ENCODE data around the gene IMP4.

The IMP4 gene

DNA sequence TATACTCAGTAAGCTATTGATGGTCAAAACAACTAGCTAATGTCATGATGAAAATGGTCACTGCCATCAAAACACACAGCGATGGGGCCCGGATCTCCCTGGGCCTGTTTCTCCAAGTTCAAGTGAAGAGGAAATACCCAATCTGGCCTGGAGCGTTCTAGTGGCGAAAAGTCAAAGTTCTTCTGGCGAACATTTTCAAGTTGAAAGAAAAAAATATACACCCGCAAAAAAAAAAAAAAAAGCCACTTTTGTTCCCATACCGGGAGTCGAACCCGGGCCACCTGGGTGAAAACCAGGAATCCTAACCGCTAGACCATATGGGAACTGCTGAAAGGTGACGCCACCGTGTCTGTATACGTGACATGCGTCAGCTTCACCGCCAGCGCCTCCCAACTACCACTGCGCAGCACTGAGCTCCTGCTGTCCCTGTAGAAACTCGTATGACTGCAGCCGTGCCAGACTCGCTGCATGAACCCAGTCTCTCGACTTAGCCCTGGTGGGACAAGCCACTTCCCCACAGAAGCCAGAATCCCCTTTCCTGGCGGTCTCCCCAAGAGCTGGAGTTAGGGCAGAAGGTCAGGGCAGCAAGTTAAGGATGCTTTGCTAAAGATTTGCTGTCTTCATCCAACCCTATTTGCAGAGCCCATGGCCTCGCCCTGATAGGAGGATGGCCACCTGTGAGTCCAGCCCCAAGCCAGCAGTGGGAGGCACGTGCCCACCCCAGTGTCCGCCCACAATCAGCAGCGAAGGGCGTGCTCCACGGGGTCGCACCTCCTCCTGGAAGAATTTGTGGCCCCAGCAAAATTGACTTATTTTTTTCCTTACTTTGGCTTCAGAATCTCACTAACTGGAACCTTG is 5.6 kb upstream of the IMP4 start:
- DNase-seq: no peak

DNA sequence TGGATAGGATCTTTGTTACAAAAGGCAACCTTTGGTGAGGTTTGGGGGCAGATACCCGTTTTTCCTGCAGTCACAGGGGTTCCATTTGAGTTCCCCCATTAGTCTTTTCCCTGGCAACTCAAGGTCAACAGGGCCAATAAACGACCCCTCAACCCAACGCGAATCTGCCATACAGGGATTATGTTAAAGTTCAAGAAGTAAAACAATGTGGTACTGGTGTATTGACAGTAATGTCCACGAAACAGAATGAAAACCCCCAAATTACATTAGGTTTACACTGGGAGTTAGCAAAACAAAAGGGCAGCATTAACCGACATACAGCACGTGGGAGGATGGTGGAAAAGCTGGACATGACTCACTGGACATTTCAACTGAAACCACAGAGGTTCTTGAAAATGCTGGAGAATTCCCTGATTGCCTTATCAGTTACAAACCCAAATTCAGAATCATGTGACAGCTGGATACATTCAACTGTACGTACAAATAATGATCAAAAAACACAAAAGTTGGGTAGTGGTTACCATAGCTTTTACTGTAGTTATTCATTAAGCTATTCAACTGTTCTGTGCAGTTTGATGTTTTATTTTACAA is 4.9 kb upstream of the IMP4 start:
- DNase-seq: no peak

DNA sequence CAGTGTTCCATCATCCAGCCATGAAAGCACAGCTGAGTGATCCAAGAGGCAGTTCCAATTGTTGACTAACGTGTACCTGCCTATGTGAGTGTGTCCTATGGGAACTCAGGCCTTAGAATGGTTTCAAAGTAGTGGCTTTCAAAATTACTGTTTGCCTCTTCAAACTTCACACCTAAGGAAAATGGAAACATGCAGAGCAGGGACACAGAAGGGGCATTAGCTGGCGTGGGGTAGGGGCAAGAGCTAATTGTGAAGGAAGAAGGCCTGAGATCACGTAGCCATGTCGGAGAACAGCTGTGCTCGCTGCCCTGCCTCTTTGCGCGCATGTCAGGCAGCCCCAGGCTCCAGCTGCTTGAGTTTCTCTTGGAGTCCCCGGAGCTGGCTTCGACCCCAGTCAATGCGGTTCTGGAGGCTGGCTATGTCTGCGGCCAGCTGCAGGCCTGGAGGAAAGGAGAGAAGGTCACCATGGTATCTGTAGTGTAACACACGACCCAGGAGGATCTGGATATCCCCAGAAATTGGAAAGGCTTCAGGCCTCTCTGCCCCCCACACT is 3.8 kb upstream of the IMP4 start:
- DNase-seq: no peak

- DNase-seq: no peak
These were observed 2.6 kb upstream of the IMP4 start for GRCh38 chr2:130339885-130340745.

DNA sequence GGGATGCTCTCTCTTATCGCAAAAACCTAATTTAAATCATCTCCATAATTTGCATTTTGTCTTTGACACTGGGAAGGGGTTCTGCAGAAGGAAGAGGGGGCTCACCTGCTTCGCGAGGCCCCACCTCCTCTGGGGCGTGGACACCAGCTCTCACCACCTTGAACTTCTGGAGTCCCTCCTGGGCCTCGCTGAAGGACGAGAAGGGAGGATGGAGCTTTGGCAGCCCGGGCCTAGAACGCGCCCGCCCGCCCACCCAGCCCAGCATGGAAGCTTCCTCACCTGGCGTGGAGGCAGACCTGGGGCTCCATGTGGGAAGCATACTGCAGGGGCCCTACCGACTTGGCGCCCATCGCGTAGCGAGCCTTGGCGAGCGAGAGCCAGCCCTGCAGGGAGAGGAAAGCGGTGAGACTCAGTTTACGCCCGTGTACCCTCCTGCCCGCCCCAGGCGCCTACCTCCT is 1.1 kb upstream of the IMP4 start:
- no peak for DNase-seq

- peak; percentile 85 to 88 for DNase-seq
These were observed 621 bp upstream of the IMP4 start for GRCh38 chr2:130342020-130342532.

DNA sequence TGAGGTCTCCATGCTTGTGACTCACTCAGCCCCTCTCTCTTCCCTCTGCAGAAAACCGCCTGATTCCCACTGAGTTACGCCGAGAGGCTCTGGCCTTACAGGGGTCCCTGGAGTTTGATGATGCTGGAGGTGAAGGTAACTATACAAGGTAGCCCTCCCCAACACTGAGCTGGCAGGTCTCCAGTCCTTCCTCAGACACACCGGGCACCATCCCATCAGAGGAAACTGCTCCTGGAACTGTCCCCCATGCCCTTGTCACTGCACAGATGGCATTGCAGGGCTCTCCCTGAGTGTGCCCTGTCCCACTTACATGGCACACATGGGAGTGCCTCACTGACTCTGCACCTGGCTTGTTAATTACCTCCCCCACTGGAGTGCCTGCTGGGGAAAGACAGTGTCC is 1.9 kb downstream of the IMP4 start:
- DNase-seq: no peak

DNA sequence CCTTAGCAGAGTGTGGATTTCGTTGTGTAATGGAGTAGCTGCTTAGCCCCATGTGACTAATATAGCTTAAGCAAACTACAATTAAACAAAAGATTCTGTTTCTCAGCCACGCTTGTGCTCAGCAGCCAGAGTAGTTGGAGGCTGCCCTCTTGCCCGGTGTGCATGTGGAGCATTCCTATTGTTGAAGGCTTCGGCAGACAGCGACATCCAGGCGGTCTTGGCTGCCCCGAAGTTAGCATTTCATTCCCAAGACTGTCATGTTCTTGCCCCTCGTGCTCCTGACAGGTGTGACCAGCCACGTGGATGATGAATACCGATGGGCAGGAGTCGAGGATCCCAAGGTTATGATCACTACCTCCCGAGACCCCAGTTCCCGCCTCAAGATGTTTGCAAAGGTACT is 2.4 kb downstream of the IMP4 start:
- DNase-seq: no peak

GRCh38 chr2:130345611-130346010 is 2.9 kb downstream of the IMP4 start:
- DNase-seq: no peak

DNA sequence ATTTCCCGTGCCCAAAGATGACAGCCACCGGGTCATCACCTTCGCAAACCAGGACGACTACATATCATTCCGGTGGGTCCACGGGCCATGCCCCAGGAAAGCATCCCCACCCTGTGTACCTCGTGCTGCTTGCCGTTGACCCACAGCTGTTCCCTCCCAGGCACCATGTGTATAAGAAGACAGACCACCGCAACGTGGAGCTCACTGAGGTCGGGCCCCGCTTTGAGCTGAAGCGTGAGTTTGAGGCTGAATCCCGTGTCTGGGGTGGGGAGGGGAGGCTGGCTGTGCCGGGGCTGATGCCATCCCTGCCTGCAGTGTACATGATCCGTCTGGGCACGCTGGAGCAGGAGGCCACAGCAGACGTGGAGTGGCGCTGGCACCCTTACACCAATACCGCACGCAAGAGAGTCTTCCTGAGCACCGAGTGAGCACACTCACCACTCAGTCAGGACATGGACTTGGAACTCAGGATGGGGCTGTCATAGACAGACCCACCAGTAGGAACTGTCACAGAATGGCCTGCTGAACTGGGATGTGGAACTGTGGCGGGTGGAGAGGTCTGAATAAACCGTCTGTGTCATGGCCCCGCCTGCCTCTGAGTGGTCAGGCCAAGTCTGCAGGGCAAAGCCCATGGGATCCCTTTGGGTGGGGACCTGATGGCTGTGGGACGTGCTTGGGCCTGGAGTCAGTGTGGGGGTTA is 3.5 kb downstream of the IMP4 start:
- no peak for DNase-seq

DNA sequence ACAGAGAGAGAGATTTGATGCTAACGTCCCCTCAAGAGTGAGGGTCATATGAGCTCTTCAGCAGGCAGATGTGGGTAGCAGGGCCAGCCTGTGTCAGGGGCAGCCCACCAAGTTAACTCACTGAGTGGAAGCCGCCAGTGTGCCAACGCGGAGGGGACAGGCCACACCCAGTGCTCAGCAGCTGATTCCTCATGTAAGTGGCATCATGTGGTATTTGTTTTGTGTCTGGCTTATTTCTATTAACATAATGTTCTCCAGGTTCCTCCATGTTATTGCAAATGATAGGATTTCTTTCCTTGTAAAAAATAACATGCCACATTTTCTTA is 4.0 kb downstream of the IMP4 start:
- DNase-seq: no peak

- no peak for DNase-seq
These were observed 4.7 kb downstream of the IMP4 start for GRCh38 chr2:130347220-130347925.

GRCh38 chr2:130349174-130349573 is 6.5 kb downstream of the IMP4 start:
- DNase-seq: no peak

- DNase-seq: no peak
These were observed 9.0 kb downstream of the IMP4 start for GRCh38 chr2:130351711-130352110.

DNA sequence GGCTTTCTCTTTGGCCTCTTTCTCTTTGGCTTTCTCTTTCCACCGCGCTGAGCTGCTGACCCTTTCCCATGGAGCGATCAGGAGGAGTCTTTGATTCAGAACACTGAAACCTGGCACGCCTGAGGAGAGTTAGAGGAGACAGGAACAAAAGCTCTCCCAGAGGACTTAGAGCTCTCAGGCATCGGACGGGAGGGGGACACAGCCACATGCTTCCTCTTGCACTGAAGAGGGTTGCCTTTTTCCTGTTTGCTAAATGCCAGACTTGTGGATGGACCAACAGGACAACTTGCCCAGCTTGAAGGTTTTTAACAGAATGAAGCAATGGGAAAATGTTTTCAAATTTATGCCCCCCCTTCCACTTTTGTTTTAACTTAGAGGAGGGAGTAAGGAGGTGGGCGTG is 9.5 kb downstream of the IMP4 start:
- DNase-seq: no peak

GRCh38 chr2:130353291-130354138 is 10.8 kb downstream of the IMP4 start:
- DNase-seq: no peak

DNA sequence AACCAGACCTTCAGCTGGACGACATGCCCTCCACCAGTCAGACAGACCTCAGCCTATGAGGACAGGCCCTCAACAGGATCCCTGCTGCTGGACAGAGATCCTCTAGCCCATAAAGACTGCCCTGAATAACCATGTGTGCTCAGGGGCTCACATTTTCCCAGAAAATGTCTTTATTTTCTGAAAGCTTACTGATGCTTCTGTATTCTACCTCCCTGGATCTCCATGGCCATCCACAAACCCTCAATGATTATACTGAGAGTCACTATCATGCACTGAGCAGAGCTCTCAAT is 11.4 kb downstream of the IMP4 start:
- no peak for DNase-seq

- DNase-seq: no peak
These were observed 12.5 kb downstream of the IMP4 start for GRCh38 chr2:130355172-130355577.

GRCh38 chr2:130355578-130356431 is 13.1 kb downstream of the IMP4 start, which contains the start of gene PTPN18:
PTPN18 (plus strand) TSS chr2:130356056; CDS start chr2:130356108, 52 bp downstream.
- peak; percentile 46 to 86 for DNase-seq

DNA sequence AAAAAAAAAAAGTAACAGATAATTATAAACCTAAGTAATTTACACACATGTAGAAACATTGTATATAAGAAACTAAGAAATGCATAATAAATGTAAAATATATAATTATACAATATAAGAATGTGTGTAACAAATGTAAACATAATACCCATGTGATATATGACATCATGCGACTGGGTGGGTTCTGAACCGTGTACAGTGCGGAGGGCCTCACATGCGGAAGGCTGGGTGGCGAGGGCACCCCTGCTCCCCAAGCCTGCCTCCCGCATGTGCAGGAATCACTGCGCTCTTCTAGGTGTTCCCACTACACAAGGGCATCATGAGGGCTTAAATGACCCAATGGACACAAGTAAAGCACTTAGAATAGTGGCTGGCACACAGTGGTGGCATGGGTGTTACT is 15.2 kb downstream of the IMP4 start:
- DNase-seq: no peak
